BJ (cell line): ENCODE measurements around the gene MROH7. TPM values are rescaled to one million over a fixed set of nuclear protein-coding genes. Genes with fewer than 3 reads are reported as not detected.

Source experiments
- CTCF ChIA-PET: fragments of 350-600 bp; formaldehyde crosslinking; extraction: SDS; loops from one replicate; lab custom pipeline; 2021; ENCODE audit warnings: antibody characterized with exemption, inconsistent platforms; lab: Yijun Ruan, JAX
- POLR2A ChIA-PET: fragments of 300-600 bp; sonication (Branson Sonifier 250); formaldehyde crosslinking; extraction: SDS; loops from one replicate; lab custom pipeline; 2021; ENCODE audit warnings: antibody characterized with exemption; lab: Charles Lee
- DNase-seq: peaks from one replicate; pipeline ENCODE4 v3.0.0-alpha.2; 2011; ENCODE audit warnings: low read depth
- H3K27me3 ChIP-seq: 2 replicates; pipeline ENCODE4 v1.6.0; 2011; ENCODE audit warnings: low read length; ENCODE audit not compliant: control insufficient read depth, insufficient read depth
- H3K36me3 ChIP-seq: 2 replicates; pipeline ENCODE4 v1.5.1; 2011; ENCODE audit warnings: low read length; ENCODE audit not compliant: control insufficient read depth, insufficient read depth
- H3K4me3 ChIP-seq: 2 replicates; pipeline ENCODE4 v1.5.1; 2011; ENCODE audit warnings: low read depth, mild to moderate bottlenecking, control low read depth, low read length
- CTCF ChIP-seq: IDR thresholded peaks from 2 replicates; pipeline ENCODE4 v1.5.1; 2011; ENCODE audit warnings: low read depth, mild to moderate bottlenecking, control low read depth, inconsistent platforms, low read length, moderate library complexity; ENCODE audit not compliant: insufficient read depth
- polyA plus RNA-seq: library from polyadenylated mRNA; depleted of rRNA; stranded (reverse); fragments of >200 nt; gene quantifications from 2 replicates; pipeline ENCODE4 v1.2.3, GENCODE V29; 2011

Gene MROH7
- polyA plus RNA-seq, 1 experiment = 0.10 TPM

GRCh38 chr1:54695221-54695620, 53.6 kb downstream of the MROH7 start:
- ChIA-PET CTCF (no interaction called here), POLR2A (no interaction called here)
- Histone ChIP-seq H3K27me3 (peaks cover 2% of the 10 kb centered on the region), H3K4me3 (no peak overlapping the region), H3K36me3 (no peaks in the 10 kb centered on the region)
- no peak for TF ChIP-seq CTCF
- DNase-seq = no peak

- no peak for TF ChIP-seq CTCF
- ChIA-PET CTCF (no interaction called here), POLR2A (no interaction called here)
- Histone ChIP-seq H3K36me3 (no peaks in the 10 kb centered on the region), H3K4me3 (no peak overlapping the region), H3K27me3 (peaks cover 4% of the 10 kb centered on the region)
- no peak for DNase-seq
Measured at GRCh38 chr1:54695764-54696163, 54.2 kb downstream of the MROH7 start.

GRCh38 chr1:54696262-54696661, 54.7 kb downstream of the MROH7 start:
- DNase-seq = no peak
- no peak for TF ChIP-seq CTCF
- ChIA-PET CTCF (no interaction called here), POLR2A (no interaction called here)
- Histone ChIP-seq H3K4me3 (no peak overlapping the region), H3K27me3 (peaks cover 8% of the 10 kb centered on the region), H3K36me3 (no peaks in the 10 kb centered on the region)

GRCh38 chr1:54697896-54698295, 56.3 kb downstream of the MROH7 start:
- no peak for TF ChIP-seq CTCF
- Histone ChIP-seq H3K27me3 (peaks cover 9% of the 10 kb centered on the region), H3K36me3 (no peaks in the 10 kb centered on the region), H3K4me3 (no peak overlapping the region)
- POLR2A ChIA-PET = no interaction called here
- CTCF ChIA-PET = no interaction called here
- no peak for DNase-seq

- DNase-seq = no peak
- Histone ChIP-seq H3K4me3 (no peak overlapping the region), H3K36me3 (no peaks in the 10 kb centered on the region), H3K27me3 (peaks cover 9% of the 10 kb centered on the region)
- ChIA-PET POLR2A (no interaction called here), CTCF (no interaction called here)
- no peak for TF ChIP-seq CTCF
Measured at GRCh38 chr1:54698346-54698745, 56.8 kb downstream of the MROH7 start.
